HG03575 (cell line): ENCODE measurements around the gene DDX39A.

Experiments used
- ATAC-seq: cut with Tn5 transposase; IDR thresholded peaks from one replicate; pipeline ENCODE4 v1.9.1; 2021; ENCODE audit not compliant: unreplicated experiment, insufficient number of reproducible peaks, low FRiP score; ENCODE audit errors: extremely low read depth

Gene DDX39A

GRCh38 chr19:14435320-14436050, 16.3 kb upstream of the DDX39A start:
- no peak for ATAC-seq

GRCh38 chr19:14434543-14435319, 15.6 kb upstream of the DDX39A start:
- ATAC-seq = no peak

GRCh38 chr19:14433554-14434501, 14.7 kb upstream of the DDX39A start:
- ATAC-seq = no peak

- no peak for ATAC-seq
Measured at GRCh38 chr19:14432791-14433553, 13.8 kb upstream of the DDX39A start, which contains the start of gene PKN1. PKN1 (plus strand) TSS chr19:14433306; CDS start chr19:14433522, 216 bp downstream.

- no peak for ATAC-seq
Measured at GRCh38 chr19:14430712-14431111, 11.6 kb upstream of the DDX39A start.

GRCh38 chr19:14428882-14429416, 9.8 kb upstream of the DDX39A start:
- ATAC-seq = no peak

GRCh38 chr19:14427461-14427860, 8.3 kb upstream of the DDX39A start:
- ATAC-seq = no peak

- no peak for ATAC-seq
Measured at GRCh38 chr19:14425696-14426138, 6.6 kb upstream of the DDX39A start.

- ATAC-seq = no peak
Measured at GRCh38 chr19:14418856-14419105, 360 bp downstream of the DDX39A start.

GRCh38 chr19:14416817-14417231, 2.3 kb downstream of the DDX39A start:
- ATAC-seq = no peak

- no peak for ATAC-seq
Measured at GRCh38 chr19:14414926-14415690, 4.0 kb downstream of the DDX39A start.

GRCh38 chr19:14413693-14414181, 5.4 kb downstream of the DDX39A start:
- no peak for ATAC-seq

GRCh38 chr19:14412996-14413692, 6.0 kb downstream of the DDX39A start:
- ATAC-seq = no peak

GRCh38 chr19:14412324-14412995, 6.7 kb downstream of the DDX39A start:
- ATAC-seq = no peak

GRCh38 chr19:14411938-14412245, 7.2 kb downstream of the DDX39A start:
- ATAC-seq = no peak

- no peak for ATAC-seq
Measured at GRCh38 chr19:14411161-14411937, 7.8 kb downstream of the DDX39A start.
